ENCODE results near the gene FBXL3. TPM values are rescaled to one million over a fixed set of nuclear protein-coding genes. Genes with fewer than 3 reads are reported as not detected.
A peak's percentile ranks its signal among the peaks of the same experiment; 100 is the strongest.

The FBXL3 gene
- total RNA-seq, 1 experiment from 2014 or later: 16.7 TPM

DNA sequence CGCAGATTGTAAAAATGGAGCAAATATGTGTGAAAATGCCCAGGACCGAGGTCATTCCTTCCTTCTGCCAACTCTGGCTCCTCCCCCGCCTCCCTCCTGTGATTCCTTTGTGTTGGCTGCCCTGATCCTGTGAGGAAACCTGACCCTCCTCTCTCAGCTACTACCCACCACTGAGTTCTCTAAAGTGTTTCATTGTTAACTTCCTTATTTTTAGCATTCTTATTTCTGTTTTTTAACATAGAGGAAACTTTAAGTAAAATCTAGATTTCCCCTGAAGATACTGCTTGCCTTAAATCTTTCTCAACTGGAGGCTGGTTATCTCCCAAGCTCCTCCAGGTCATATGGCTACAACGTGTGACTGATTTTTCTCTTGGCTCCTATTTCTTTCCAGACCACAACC is 21.7 kb upstream of the FBXL3 start:
- peak overlapping the region; percentile 53 to 86 (median 75); a peak in 6 of 7 replicates for H3K27ac Mint-ChIP-seq
- TF ChIP-seq, protein P1, sequence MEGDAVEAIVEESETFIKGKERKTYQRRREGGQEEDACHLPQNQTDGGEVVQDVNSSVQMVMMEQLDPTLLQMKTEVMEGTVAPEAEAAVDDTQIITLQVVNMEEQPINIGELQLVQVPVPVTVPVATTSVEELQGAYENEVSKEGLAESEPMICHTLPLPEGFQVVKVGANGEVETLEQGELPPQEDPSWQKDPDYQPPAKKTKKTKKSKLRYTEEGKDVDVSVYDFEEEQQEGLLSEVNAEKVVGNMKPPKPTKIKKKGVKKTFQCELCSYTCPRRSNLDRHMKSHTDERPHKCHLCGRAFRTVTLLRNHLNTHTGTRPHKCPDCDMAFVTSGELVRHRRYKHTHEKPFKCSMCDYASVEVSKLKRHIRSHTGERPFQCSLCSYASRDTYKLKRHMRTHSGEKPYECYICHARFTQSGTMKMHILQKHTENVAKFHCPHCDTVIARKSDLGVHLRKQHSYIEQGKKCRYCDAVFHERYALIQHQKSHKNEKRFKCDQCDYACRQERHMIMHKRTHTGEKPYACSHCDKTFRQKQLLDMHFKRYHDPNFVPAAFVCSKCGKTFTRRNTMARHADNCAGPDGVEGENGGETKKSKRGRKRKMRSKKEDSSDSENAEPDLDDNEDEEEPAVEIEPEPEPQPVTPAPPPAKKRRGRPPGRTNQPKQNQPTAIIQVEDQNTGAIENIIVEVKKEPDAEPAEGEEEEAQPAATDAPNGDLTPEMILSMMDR (conservative IDR thresholded peaks at IDR 0.05): no peak
- no peak overlapping the region for H3K4me2 ChIP-seq (ENCODE audit: insufficient read depth, insufficient read length, low read length)

More for the DNA sequence above, 21.7 kb upstream of the FBXL3 start:
- Histone ChIP-seq H2BK12ac (ENCODE audit: insufficient read length, low read depth, low read length) (no peak overlapping the region), H2AK5ac (ENCODE audit: insufficient read length, low read length) (no peak overlapping the region), H3K56ac (ENCODE audit: insufficient read length, low read depth, low read length) (no peak overlapping the region), H2AFZ (ENCODE audit: low read length) (no peak overlapping the region), H2BK120ac (ENCODE audit: low read depth, low read length, poor library complexity, severe bottlenecking) (no peak overlapping the region), H3K27ac (ENCODE audit: insufficient read length, low read depth, low read length) (no peak overlapping the region), H4K5ac (ENCODE audit: insufficient read length, low read depth, low read length) (no peak overlapping the region), H2BK5ac (ENCODE audit: insufficient read length, low read length) (no peak overlapping the region), H3K23me2 (ENCODE audit: insufficient read length, low read depth, low read length, poor library complexity, severe bottlenecking) (no peaks in the 10 kb centered on the region), H3T11ph (ENCODE audit: low read length) (no peak overlapping the region), H3K27me3 (ENCODE audit: insufficient read depth, low read length) (no peaks in the 10 kb centered on the region), H3K4me1 (ENCODE audit: insufficient read depth, low read length) (peaks cover 5% of the 10 kb centered on the region; the same call in 1 of the 2 replicates), H4K91ac (ENCODE audit: insufficient read length, low read depth, low read length) (no peak overlapping the region), H3K9me3 (ENCODE audit: control insufficient read depth, low read depth, low read length) (no peaks in the 10 kb centered on the region), H3K23ac (ENCODE audit: insufficient read length, low read depth, low read length) (no peak overlapping the region), H2BK20ac (ENCODE audit: low read depth, low read length, poor library complexity, severe bottlenecking) (no peak overlapping the region), H3K9ac (ENCODE audit: extremely low read depth, insufficient read length, low read length) (no peak overlapping the region), H3K14ac (ENCODE audit: insufficient read depth, low read length) (no peak overlapping the region), H3K18ac (ENCODE audit: insufficient read length, low read depth, low read length) (no peak overlapping the region), H4K20me1 (ENCODE audit: control insufficient read depth, insufficient read depth, insufficient read length) (no peaks in the 10 kb centered on the region), H4K8ac (replicated peaks; ENCODE audit: insufficient read length, low read depth, low read length) (no peak overlapping the region), H3K79me2 (ENCODE audit: insufficient read depth, low read length) (no peaks in the 10 kb centered on the region), H3K79me1 (ENCODE audit: insufficient read depth, low read depth, low read length, poor library complexity, severe bottlenecking) (no peaks in the 10 kb centered on the region), H3K4ac (ENCODE audit: low read depth, low read length) (no peak overlapping the region), H2BK15ac (ENCODE audit: low read depth, low read length) (no peak overlapping the region)
- no peaks in the 10 kb centered on the region; a peak in 1 of 5 replicates for H3K9me3 Mint-ChIP-seq
- H3K4me1 Mint-ChIP-seq: peaks cover 34 to 43% of the 10 kb centered on the region in 2 experiments
- H3K4me3 Mint-ChIP-seq: no peak overlapping the region; a peak in 1 of 5 replicates
- H3K27me3 Mint-ChIP-seq (ENCODE audit: low read depth): no peaks in the 10 kb centered on the region
- peak; percentile 72 for DNase-seq
- no CpG with 5 or more reads among the region's 4 CpGs for WGBS (ENCODE audit: extremely low coverage, insufficient read length, low lambda C conversion rate)
- H3K36me3 Mint-ChIP-seq (ENCODE audit: insufficient read depth in 1 of 3, low read depth in 3 of 3): peaks cover 15 to 48% (median 28%) of the 10 kb centered on the region in 3 experiments; a peak in 6 of 7 replicates

Measured in H9 (cell line).